ENCODE measurements around the gene COPS7A. TPM values are rescaled to one million over a fixed set of nuclear protein-coding genes. Genes with fewer than 3 reads are reported as not detected.

COPS7A gene
- total RNA-seq, 2 donors from 2014 or later: 49.6 to 60.6 TPM

DNA sequence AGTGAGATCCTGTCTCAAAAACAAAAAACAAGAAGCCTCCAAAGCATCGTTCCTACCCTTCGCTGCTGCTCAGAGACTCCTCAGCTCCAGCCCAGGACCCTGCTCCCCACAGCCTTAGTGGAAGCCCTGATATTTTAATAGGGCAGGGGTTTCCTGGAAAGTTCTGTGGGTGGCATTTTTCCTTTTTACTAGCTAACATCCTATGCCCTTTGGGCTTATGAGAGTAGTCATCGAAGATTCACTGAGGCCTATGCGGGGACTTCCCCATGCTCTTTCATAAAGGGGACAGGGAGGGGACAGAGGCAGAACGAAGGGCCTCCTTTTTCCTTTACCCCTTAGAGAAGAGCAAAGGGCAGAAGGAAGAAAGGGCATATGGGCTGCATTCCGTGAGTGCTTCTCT, 56.7 kb downstream of the COPS7A start:
- H3K27me3 Mint-ChIP-seq: peaks cover 10 to 23% of the 10 kb centered on the region in 2 donors
- DNase-seq (ENCODE audit: low spot score): peak; percentile 49
- peaks cover 16 to 36% of the 10 kb centered on the region in 2 donors for H3K4me1 Mint-ChIP-seq (ENCODE audit: low read depth in 2 of 2)
- H3K27ac Mint-ChIP-seq: peak overlapping the region in 1 of 2 donors; percentile 93
- H3K9me3 Mint-ChIP-seq: no peaks in the 10 kb centered on the region
- H3K4me3 Mint-ChIP-seq: peak overlapping the region; percentile 47
- H3K36me3 Mint-ChIP-seq: peaks cover 12% of the 10 kb centered on the region
- peak in 1 of 2 donors; percentile 48 for ATAC-seq

Other genes with a start within 250 kb of the COPS7A start
- gene MRPL51, start 230.8 kb upstream of the COPS7A start, total RNA-seq: 100 to 1,000 TPM; 200 to 217 TPM
- gene NCAPD2, start 229.9 kb upstream of the COPS7A start, total RNA-seq: 100 to 1,000 TPM in 1 of 2 donors, 10 to 100 TPM in 1; 73.4 to 131 TPM
- gene GAPDH, start 189.5 kb upstream of the COPS7A start, total RNA-seq: 1,000 to 10,000 TPM; 4,687 to 5,410 TPM
- gene IFFO1, start 168.0 kb upstream of the COPS7A start, total RNA-seq: 10 to 100 TPM; 28.0 to 30.5 TPM
- gene NOP2, start 155.8 kb upstream of the COPS7A start, total RNA-seq: 100 to 1,000 TPM; 103 to 201 TPM
- 100 to 1,000 TPM; 239 to 352 TPM for gene CHD4, start 116.7 kb upstream of the COPS7A start, total RNA-seq
- 10 to 100 TPM in 1 of 2 donors, 1 to 10 TPM in 1; 5.6 to 10.6 TPM for gene LPAR5, start 88.1 kb upstream of the COPS7A start, total RNA-seq
- 1 to 10 TPM in 1 of 2 donors, under 1 TPM in 1; 0.98 to 2.1 TPM for gene ACRBP, start 76.6 kb upstream of the COPS7A start, total RNA-seq
- gene ING4, start 60.9 kb upstream of the COPS7A start, total RNA-seq: 10 to 100 TPM; 13.0 to 16.7 TPM
- 10 to 100 TPM; 81.1 to 90.0 TPM for gene ZNF384, start 34.7 kb upstream of the COPS7A start, total RNA-seq
- under 1 TPM in 1 of 2 donors, not detected in 1; 0.17 TPM for gene PIANP, start 23.2 kb upstream of the COPS7A start, total RNA-seq
- 100 to 1,000 TPM in 1 of 2 donors, 10 to 100 TPM in 1; 98.3 to 124 TPM for gene MLF2, start 29.1 kb downstream of the COPS7A start, total RNA-seq
- 10 to 100 TPM; 50.4 to 93.8 TPM for gene PTMS, start 42.3 kb downstream of the COPS7A start, total RNA-seq
- 100 to 1,000 TPM in 1 of 2 donors, 10 to 100 TPM in 1; 78.2 to 365 TPM for gene LAG3, start 48.5 kb downstream of the COPS7A start, total RNA-seq
- gene CD4, start 65.5 kb downstream of the COPS7A start, total RNA-seq: 1 to 10 TPM in 1 of 2 donors, under 1 TPM in 1; 0.43 to 5.4 TPM
- gene GPR162, start 97.8 kb downstream of the COPS7A start, total RNA-seq: not detected
- 1 to 10 TPM in 1 of 2 donors, not detected in 1; 1.3 TPM for gene P3H3, start 104.4 kb downstream of the COPS7A start, total RNA-seq
- not detected for gene GNB3, start 116.9 kb downstream of the COPS7A start, total RNA-seq
- gene CDCA3, start 127.2 kb downstream of the COPS7A start, total RNA-seq: 100 to 1,000 TPM in 1 of 2 donors, 10 to 100 TPM in 1; 40.7 to 105 TPM
- gene USP5, start 128.1 kb downstream of the COPS7A start, total RNA-seq: 100 to 1,000 TPM in 1 of 2 donors, 10 to 100 TPM in 1; 91.7 to 105 TPM
- 1,000 to 10,000 TPM; 1,157 to 1,903 TPM for gene TPI1, start 143.5 kb downstream of the COPS7A start, total RNA-seq
- 1 to 10 TPM; 6.0 to 6.9 TPM for gene SPSB2, start 149.3 kb downstream of the COPS7A start, total RNA-seq
- 1 to 10 TPM; 3.2 to 7.1 TPM for gene LRRC23, start 180.8 kb downstream of the COPS7A start, total RNA-seq
- 100 to 1,000 TPM; 151 to 158 TPM for gene ENO2, start 190.5 kb downstream of the COPS7A start, total RNA-seq
- 10 to 100 TPM; 36.5 to 62.2 TPM for gene ATN1, start 203.9 kb downstream of the COPS7A start, total RNA-seq
- gene RNU7-1, start 219.8 kb downstream of the COPS7A start, total RNA-seq: not detected
- gene C12orf57, start 220.0 kb downstream of the COPS7A start, total RNA-seq: 100 to 1,000 TPM in 1 of 2 donors, 10 to 100 TPM in 1; 89.7 to 106 TPM
- 100 to 1,000 TPM in 1 of 2 donors, 10 to 100 TPM in 1; 71.6 to 131 TPM for gene PTPN6, start 227.3 kb downstream of the COPS7A start, total RNA-seq
- gene PHB2, start 246.6 kb downstream of the COPS7A start, total RNA-seq: 100 to 1,000 TPM; 227 to 350 TPM
- gene EMG1, start 246.9 kb downstream of the COPS7A start, total RNA-seq: 100 to 1,000 TPM in 1 of 2 donors, 10 to 100 TPM in 1; 74.9 to 141 TPM

Data from natural killer cell treated with Interleukin-12 subunit alpha and Interleukin-12 subunit beta and Interleukin-15 and Interleukin-18, amount 100 ng/mL, for 72 hours (primary cell).